ENCODE data around the gene PLXNA4.

Gene PLXNA4

DNA sequence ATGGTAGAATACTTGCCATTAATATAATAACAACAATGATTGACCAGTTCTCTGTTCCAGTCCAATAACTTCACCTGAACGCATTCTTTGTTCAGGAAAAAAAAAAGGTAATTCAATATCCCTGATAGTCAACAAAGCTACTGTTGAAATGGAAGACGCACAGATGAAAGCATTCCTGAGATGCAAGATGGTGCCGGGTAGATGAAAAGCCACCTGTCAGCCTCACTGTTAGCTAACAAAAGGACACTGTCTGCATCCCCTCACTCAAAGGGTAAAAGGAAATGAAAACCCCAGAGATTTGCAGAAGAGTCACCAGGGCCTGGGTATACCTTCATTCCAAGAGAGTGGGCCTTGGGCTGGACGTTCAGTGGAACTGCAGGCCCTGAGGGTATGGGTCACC lies 357.4 kb downstream of the PLXNA4 start:
- TF ChIP-seq, protein P1, sequence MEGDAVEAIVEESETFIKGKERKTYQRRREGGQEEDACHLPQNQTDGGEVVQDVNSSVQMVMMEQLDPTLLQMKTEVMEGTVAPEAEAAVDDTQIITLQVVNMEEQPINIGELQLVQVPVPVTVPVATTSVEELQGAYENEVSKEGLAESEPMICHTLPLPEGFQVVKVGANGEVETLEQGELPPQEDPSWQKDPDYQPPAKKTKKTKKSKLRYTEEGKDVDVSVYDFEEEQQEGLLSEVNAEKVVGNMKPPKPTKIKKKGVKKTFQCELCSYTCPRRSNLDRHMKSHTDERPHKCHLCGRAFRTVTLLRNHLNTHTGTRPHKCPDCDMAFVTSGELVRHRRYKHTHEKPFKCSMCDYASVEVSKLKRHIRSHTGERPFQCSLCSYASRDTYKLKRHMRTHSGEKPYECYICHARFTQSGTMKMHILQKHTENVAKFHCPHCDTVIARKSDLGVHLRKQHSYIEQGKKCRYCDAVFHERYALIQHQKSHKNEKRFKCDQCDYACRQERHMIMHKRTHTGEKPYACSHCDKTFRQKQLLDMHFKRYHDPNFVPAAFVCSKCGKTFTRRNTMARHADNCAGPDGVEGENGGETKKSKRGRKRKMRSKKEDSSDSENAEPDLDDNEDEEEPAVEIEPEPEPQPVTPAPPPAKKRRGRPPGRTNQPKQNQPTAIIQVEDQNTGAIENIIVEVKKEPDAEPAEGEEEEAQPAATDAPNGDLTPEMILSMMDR (conservative IDR thresholded peaks at IDR 0.05): no peak
- no peak overlapping the region for H3K27ac ChIP-seq

DNA sequence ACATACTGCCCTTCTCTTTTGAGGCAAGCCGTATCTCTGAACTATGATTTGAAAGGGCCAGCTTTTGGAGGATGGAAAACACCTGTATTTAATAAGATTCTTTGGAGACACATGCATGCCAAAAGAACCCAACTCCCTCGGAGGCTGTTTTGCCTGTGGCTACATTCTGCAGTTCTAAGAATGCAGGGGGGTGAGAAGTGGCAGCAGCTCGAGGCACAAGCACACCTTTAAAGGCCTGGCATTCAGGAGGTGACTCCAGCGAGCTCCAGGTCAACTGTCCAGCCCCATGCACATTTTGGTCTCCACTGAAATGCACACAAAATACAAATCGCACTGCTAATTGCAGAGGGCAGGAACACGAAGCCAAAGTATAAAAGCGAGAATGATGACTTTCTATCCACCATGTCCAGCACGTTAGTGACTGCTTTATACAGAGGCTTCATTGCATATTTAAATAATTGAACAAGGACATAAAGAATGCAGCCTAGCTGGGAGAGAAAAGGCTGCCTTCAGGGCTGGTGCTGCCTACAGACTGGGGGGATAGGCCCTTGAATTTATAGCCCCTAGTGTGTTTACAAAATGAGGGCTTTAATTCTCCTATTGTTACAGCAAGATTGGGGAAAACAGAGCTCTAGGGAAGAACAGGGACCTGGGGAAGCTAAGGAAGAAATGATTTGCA lies 359.3 kb downstream of the PLXNA4 start:
- H3K27ac ChIP-seq: no peak overlapping the region
- TF ChIP-seq, protein P1 (conservative IDR thresholded peaks at IDR 0.05): no peak

DNA sequence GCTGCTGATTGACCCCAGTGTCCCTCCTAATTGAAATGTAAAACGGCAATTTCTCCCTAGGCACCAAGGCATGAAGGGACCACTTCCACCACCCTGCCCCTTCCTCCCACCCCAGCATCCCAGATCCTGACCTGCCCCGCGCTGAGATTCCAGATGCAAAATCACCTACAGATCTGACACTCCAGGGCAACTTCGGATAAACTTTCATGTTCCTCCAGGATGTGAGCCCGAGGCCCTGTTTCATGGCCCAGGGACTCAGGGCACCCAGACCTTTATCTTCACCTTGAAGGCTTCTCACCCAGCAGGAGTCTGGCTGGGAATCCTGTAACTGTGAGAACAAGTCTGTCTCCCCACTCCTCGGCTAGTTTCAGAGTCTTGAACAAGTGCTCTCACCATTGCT lies 361.8 kb downstream of the PLXNA4 start:
- no peak overlapping the region for H3K27ac ChIP-seq
- TF ChIP-seq, protein P1 (conservative IDR thresholded peaks at IDR 0.05): no peak

DNA sequence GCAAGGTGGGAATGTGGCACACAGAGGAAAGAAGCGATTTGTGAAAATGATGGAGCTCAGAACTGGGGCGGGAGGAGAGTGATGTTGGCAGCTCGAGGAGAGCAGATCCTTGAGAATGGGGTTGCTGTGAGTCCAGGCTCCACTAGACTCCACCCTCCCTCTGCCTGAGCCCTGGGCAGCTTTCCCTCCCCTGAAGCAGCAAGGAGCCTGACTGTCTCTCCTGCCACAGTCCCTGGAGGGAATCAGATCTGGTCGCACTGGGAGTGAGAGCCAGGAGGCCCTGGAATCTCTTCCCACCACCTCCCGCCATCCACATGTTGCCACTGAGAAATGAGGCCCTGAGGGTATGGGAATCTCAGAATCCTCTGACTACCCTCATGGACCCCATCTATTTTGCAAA lies 362.7 kb downstream of the PLXNA4 start:
- TF ChIP-seq, protein P1 (conservative IDR thresholded peaks at IDR 0.05): no peak
- H3K27ac ChIP-seq: no peak overlapping the region

DNA sequence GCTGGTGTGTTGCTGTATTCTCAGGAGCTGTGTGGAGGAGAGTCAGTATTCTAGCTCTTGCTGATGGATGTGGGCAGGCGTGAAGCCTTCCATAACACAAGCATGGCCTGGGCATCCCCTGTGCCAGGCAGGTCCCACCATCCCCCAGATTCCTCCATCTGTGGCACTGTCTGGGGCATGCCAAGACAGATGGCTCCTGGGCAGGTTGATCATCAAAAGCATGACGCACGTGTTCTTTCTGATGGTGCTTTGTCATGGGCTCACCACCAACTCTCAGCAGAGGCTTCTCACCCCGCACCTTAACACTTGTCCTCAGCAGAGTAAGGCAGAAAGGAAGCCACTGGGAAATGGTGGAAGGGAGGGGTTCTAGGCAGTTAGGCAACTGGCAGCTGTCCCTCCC lies 364.3 kb downstream of the PLXNA4 start:
- no peak overlapping the region for H3K27ac ChIP-seq
- TF ChIP-seq, protein P1 (conservative IDR thresholded peaks at IDR 0.05): no peak

DNA sequence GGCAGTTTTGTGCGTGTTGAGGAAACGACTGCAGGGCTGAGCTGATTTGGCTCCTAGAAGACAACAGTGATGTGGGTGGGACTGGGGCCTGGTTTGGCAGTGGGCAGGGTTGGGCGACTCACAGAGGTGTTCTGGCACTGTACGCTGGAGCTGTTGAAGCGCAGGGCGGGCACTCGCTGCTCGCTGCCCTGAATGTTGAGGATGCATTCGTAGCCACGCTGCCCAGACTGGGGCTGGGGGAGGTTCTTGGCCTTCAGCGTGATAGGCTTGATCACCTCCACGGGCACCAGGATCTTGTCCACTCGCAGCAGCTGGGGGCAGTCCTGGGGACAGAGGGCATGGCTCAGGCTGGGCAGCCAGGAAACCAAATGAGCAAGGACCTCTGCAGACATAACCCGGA lies 365.4 kb downstream of the PLXNA4 start:
- no peak overlapping the region for H3K27ac ChIP-seq

DNA sequence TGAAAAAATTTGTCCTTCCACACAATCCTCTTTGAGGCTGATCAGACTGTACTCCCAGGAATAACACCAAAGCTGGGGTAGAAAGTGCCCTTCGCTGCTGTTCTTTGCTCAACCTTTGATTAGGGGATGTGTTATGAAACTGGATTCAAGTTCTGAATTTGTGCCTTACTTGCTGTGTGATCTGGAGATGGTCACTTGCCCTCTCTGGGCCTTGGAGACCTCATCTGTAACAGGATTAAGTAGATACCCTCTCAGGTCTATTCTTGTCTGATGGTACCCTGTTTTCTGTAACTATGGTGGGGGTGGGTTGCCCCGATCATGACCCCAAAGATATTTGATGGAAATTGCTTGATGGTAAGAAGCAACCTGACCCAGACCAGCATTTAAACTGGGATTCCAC lies 368.5 kb downstream of the PLXNA4 start:
- TF ChIP-seq, protein P1 (conservative IDR thresholded peaks at IDR 0.05): no peak
- H3K27ac ChIP-seq: no peak overlapping the region

More for the DNA sequence above, 365.4 kb downstream of the PLXNA4 start:
- TF ChIP-seq, protein P1 (conservative IDR thresholded peaks at IDR 0.05): no peak
